ENCODE measurements around the gene GALNTL6.

Gene GALNTL6

GRCh38 chr4:172867835-172868234 lies 1054.6 kb downstream of the GALNTL6 start:
- Histone ChIP-seq H3K27ac (replicated peaks) (no peak overlapping the region), H3K4me3 (replicated peaks; ENCODE audit: insufficient read depth, low read length) (no peak overlapping the region), H3K27me3 (ENCODE audit: insufficient read depth, poor library complexity, severe bottlenecking) (no peaks in the 10 kb centered on the region)
- DNase-seq (ENCODE audit: low read depth in 1 of 2, low spot score in 1 of 2), result no peak
- no peak for TF ChIP-seq REST (IDR thresholded peaks at IDR 0.05; ENCODE audit: insufficient replicate concordance, low read depth)
- no peak for TF ChIP-seq GABPA (IDR thresholded peaks at IDR 0.05; ENCODE audit: low read depth)
- no peak for TF ChIP-seq POLR2AphosphoS5 (IDR thresholded peaks at IDR 0.05; ENCODE audit: low read depth)
- no peak for TF ChIP-seq SPI1 (IDR thresholded peaks at IDR 0.05; ENCODE audit: borderline replicate concordance, low read depth)
- TF ChIP-seq CTCF (IDR thresholded peaks at IDR 0.05; ENCODE audit: insufficient read depth, low read length), result no peak

GRCh38 chr4:172868271-172868670 lies 1055.1 kb downstream of the GALNTL6 start:
- no peak overlapping the region for H3K4me3 ChIP-seq (replicated peaks; ENCODE audit: insufficient read depth, low read length)
- no peak overlapping the region for H3K27ac ChIP-seq (replicated peaks)
- H3K27me3 ChIP-seq (ENCODE audit: insufficient read depth, poor library complexity, severe bottlenecking), result no peaks in the 10 kb centered on the region
- TF ChIP-seq POLR2AphosphoS5 (IDR thresholded peaks at IDR 0.05; ENCODE audit: low read depth) (no peak), SPI1 (IDR thresholded peaks at IDR 0.05; ENCODE audit: borderline replicate concordance, low read depth) (no peak), CTCF (IDR thresholded peaks at IDR 0.05; ENCODE audit: insufficient read depth, low read length) (no peak), REST (IDR thresholded peaks at IDR 0.05; ENCODE audit: insufficient replicate concordance, low read depth) (no peak), GABPA (IDR thresholded peaks at IDR 0.05; ENCODE audit: low read depth) (no peak)
- no peak for DNase-seq (ENCODE audit: low read depth in 1 of 2, low spot score in 1 of 2)

GRCh38 chr4:172869621-172870268 lies 1056.5 kb downstream of the GALNTL6 start:
- no peaks in the 10 kb centered on the region for H3K27me3 ChIP-seq (ENCODE audit: insufficient read depth, poor library complexity, severe bottlenecking)
- DNase-seq (ENCODE audit: low read depth in 1 of 2, low spot score in 1 of 2), result no peak
- TF ChIP-seq POLR2AphosphoS5 (IDR thresholded peaks at IDR 0.05; ENCODE audit: low read depth), result no peak
- TF ChIP-seq GABPA (IDR thresholded peaks at IDR 0.05; ENCODE audit: low read depth), result no peak
- no peak for TF ChIP-seq CTCF (IDR thresholded peaks at IDR 0.05; ENCODE audit: insufficient read depth, low read length)
- TF ChIP-seq REST (IDR thresholded peaks at IDR 0.05; ENCODE audit: insufficient replicate concordance, low read depth), result no peak
- no peak for TF ChIP-seq SPI1 (IDR thresholded peaks at IDR 0.05; ENCODE audit: borderline replicate concordance, low read depth)
- no peak overlapping the region for H3K27ac ChIP-seq (replicated peaks)
- H3K4me3 ChIP-seq (replicated peaks; ENCODE audit: insufficient read depth, low read length), result no peak overlapping the region

Measured in HL-60 (cell line).